HepG2 (cell line): Measurements from ENCODE around the gene SELENOV. TPM values are rescaled to one million over a fixed set of nuclear protein-coding genes. Genes with fewer than 3 reads are reported as not detected.

Source experiments
- CCAR2 ChIP-seq: fragments of 200-400 bp; formaldehyde crosslinking; optimal IDR thresholded peaks from 2 replicates; pipeline ENCODE3; 2018; ENCODE audit warnings: low read depth, mild to moderate bottlenecking, low read length, moderate library complexity
- FOXA3 ChIP-seq: IDR thresholded peaks from 2 replicates; pipeline ENCODE4 v1.6.1; 2016; ENCODE audit warnings: missing genetic modification reagents, missing compliant biosample characterization
- KDM4B ChIP-seq: sonication (generic); formaldehyde crosslinking; IDR thresholded peaks from 2 replicates; pipeline ENCODE4 v1.4.0; 2020; ENCODE audit warnings: missing genetic modification reagents
- NCOA5 ChIP-seq: sonication (generic); formaldehyde crosslinking; IDR thresholded peaks from 2 replicates; pipeline ENCODE4 v1.4.0; 2020; ENCODE audit warnings: missing genetic modification reagents
- PAX8 ChIP-seq: sonication (generic); formaldehyde crosslinking; IDR thresholded peaks from 2 replicates; pipeline ENCODE4 v1.8.0; 2022; ENCODE audit warnings: mild to moderate bottlenecking, missing genetic modification reagents, borderline replicate concordance
- SAP130 ChIP-seq: IDR thresholded peaks from 2 replicates; pipeline ENCODE4 v1.6.1; 2016; ENCODE audit warnings: low read depth
- SIN3B ChIP-seq: fragments of 150-350 bp; IDR thresholded peaks from 2 replicates; pipeline ENCODE4 v1.6.1; 2014; ENCODE audit warnings: low read length
- SIX1 ChIP-seq: sonication (generic); formaldehyde crosslinking; IDR thresholded peaks from 2 replicates; pipeline ENCODE4 v1.4.0; 2020; ENCODE audit warnings: missing genetic modification reagents, borderline replicate concordance
- SMAD1 ChIP-seq: sonication (generic); formaldehyde crosslinking; IDR thresholded peaks from 2 replicates; pipeline ENCODE4 v1.4.0; 2020; ENCODE audit warnings: missing genetic modification reagents, low read depth, mild to moderate bottlenecking, borderline replicate concordance
- TBX3 ChIP-seq: fragments of 450-650 bp; IDR thresholded peaks from 2 replicates; pipeline ENCODE4 v1.6.1; 2017; ENCODE audit warnings: antibody characterized with exemption, mild to moderate bottlenecking, inconsistent platforms, borderline replicate concordance
- ZBTB7A ChIP-seq: sonication (generic); formaldehyde crosslinking; IDR thresholded peaks from 2 replicates; pipeline ENCODE4 v1.8.0; 2022; ENCODE audit warnings: mild to moderate bottlenecking, missing genetic modification reagents
- ZFYVE20 ChIP-seq: sonication (generic); formaldehyde crosslinking; IDR thresholded peaks from 2 replicates; pipeline ENCODE4 v1.8.0; 2023; ENCODE audit warnings: low read depth, mild to moderate bottlenecking, moderate library complexity, missing genetic modification reagents, borderline replicate concordance
- ZNF121 ChIP-seq: sonication (generic); formaldehyde crosslinking; IDR thresholded peaks from 2 replicates; pipeline ENCODE4 v1.5.0; 2020; ENCODE audit warnings: mild to moderate bottlenecking, missing genetic modification reagents
- ZNF772 ChIP-seq: sonication (generic); formaldehyde crosslinking; IDR thresholded peaks from 2 replicates; pipeline ENCODE4 v1.5.0; 2020; ENCODE audit warnings: mild to moderate bottlenecking, missing genetic modification reagents
- ZSCAN30 ChIP-seq: sonication (generic); formaldehyde crosslinking; IDR thresholded peaks from 2 replicates; pipeline ENCODE4 v1.5.0; 2020; ENCODE audit warnings: mild to moderate bottlenecking, missing genetic modification reagents
- polyA plus RNA-seq, 8 experiments: library from polyadenylated mRNA; depleted of rRNA in 3 of 8; stranded (reverse) in 7 of 8; unstranded in 1 of 8; fragments of >200 nt; fragmentation: Illumina TruSeq in 4 of 8; extraction: Trizol in 4 of 8; gene quantifications; 2 replicates each; pipeline versions ENCODE4 v1.2.1 to v1.2.3, GENCODE V29; 2011 to 2016; ENCODE audit warnings: low read depth in 4 of 8, missing spikeins in 1 of 8, mixed read lengths in 1 of 8; ENCODE audit not compliant: insufficient read depth in 1 of 8
- total RNA-seq, 5 experiments: library from RNA; depleted of rRNA; stranded (reverse); fragments of >200 nt; fragmentation: Illumina TruSeq; extraction: Trizol; gene quantifications; 2 replicates each; pipeline ENCODE4 v1.2.3, GENCODE V29; 2016; ENCODE audit warnings: low read depth in 1 of 5
- TF ChIP-seq, protein P1 (sequence below): sonication (generic); formaldehyde crosslinking; IDR thresholded peaks from 2 replicates; pipeline ENCODE4 v1.4.0; 2020; ENCODE audit warnings: missing genetic modification reagents
- TF ChIP-seq, protein P2 (sequence below): sonication (generic); formaldehyde crosslinking; IDR thresholded peaks from 2 replicates; pipeline ENCODE4 v1.4.0; 2020; ENCODE audit warnings: missing genetic modification reagents
- TF ChIP-seq, protein P3 (sequence below): sonication (generic); formaldehyde crosslinking; IDR thresholded peaks from 2 replicates; pipeline ENCODE4 v1.4.0; 2020; ENCODE audit warnings: missing genetic modification reagents
- TF ChIP-seq, protein P4 (sequence below): sonication (generic); formaldehyde crosslinking; IDR thresholded peaks from 2 replicates; pipeline ENCODE4 v1.5.1; 2020; ENCODE audit warnings: mild to moderate bottlenecking, missing genetic modification reagents, moderate library complexity
- TF ChIP-seq, protein P5 (sequence below): sonication (generic); formaldehyde crosslinking; IDR thresholded peaks from 2 replicates; pipeline ENCODE4 v1.4.0; 2020; ENCODE audit warnings: missing genetic modification reagents, mild to moderate bottlenecking, borderline replicate concordance

Gene SELENOV
- total and polyA plus RNA-seq, 2 of the 13 experiments (the other 11 are each of a cell fraction or from before 2014, with no cell fraction given) = not detected

DNA sequence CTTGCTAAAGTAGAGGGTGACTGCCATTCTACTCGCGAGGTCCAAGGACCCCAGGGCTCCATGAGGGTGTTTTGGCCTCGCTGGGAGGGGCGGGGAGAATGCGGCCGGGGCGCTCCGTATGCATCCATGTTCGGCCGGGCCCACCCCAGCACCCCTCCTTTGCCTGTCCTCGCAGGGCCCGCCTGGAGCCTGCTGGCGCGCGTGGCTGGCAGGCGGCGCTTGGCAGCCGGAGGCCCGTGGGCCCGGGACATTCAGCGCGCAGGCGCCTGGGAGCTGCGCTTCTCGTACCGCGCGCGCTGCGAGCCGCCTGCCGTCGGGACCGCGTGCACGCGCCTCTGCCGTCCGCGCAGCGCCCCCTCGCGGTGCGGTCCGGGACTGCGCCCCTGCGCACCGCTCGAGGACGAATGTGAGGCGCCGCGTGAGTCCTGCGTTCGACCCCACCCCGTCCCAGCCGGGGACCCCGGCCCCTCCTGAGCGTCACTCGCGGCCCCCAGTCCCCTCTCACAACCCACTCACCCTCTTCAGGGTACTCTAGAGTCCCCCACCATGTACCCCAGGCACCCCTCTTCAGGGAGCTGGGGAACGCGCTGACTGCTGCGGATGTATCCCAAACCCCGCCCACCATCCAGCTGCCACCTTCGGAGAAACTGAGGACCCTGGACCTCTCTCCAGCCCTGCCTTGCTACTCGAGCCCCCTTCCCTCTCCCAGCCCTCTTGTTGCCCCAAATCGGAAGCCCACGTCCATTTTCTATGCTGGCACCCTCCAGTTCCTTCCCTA lies 12.1 kb upstream of the SELENOV start (continued):
- TF ChIP-seq, protein P1, sequence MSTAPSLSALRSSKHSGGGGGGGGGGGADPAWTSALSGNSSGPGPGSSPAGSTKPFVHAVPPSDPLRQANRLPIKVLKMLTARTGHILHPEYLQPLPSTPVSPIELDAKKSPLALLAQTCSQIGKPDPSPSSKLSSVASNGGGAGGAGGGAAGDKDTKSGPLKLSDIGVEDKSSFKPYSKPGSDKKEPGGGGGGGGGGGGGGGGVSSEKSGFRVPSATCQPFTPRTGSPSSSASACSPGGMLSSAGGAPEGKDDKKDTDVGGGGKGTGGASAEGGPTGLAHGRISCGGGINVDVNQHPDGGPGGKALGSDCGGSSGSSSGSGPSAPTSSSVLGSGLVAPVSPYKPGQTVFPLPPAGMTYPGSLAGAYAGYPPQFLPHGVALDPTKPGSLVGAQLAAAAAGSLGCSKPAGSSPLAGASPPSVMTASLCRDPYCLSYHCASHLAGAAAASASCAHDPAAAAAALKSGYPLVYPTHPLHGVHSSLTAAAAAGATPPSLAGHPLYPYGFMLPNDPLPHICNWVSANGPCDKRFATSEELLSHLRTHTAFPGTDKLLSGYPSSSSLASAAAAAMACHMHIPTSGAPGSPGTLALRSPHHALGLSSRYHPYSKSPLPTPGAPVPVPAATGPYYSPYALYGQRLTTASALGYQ (CRISPR knock-in tag) = peak; percentile 59; the same call in 1 of the 2 replicates
- TF ChIP-seq FOXA3 (CRISPR knock-in tag) (peak; percentile 49; the same call in 1 of the 2 replicates), ZBTB7A (CRISPR knock-in tag) (peak; percentile 93), SIN3B (no peak), PAX8 (CRISPR knock-in tag) (peak; percentile 98; the same call in 1 of the 2 replicates), ZNF121 (no peak; the same call in 1 of the 2 replicates), ZSCAN30 (CRISPR knock-in tag) (no peak), KDM4B (CRISPR knock-in tag) (no peak), SMAD1 (CRISPR knock-in tag) (0 out of 2 replicates have a peak, but pooled peaks have one; percentile 53), NCOA5 (CRISPR knock-in tag) (no peak), CCAR2 (no peak), ZFYVE20 (peak; percentile 99), SAP130 (CRISPR knock-in tag) (peak; percentile 58), SIX1 (no peak), TBX3 (no peak), ZNF772 (peak; percentile 84)
- TF ChIP-seq, protein P2, sequence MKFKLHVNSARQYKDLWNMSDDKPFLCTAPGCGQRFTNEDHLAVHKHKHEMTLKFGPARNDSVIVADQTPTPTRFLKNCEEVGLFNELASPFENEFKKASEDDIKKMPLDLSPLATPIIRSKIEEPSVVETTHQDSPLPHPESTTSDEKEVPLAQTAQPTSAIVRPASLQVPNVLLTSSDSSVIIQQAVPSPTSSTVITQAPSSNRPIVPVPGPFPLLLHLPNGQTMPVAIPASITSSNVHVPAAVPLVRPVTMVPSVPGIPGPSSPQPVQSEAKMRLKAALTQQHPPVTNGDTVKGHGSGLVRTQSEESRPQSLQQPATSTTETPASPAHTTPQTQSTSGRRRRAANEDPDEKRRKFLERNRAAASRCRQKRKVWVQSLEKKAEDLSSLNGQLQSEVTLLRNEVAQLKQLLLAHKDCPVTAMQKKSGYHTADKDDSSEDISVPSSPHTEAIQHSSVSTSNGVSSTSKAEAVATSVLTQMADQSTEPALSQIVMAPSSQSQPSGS (CRISPR knock-in tag) = peak; percentile 31; the same call in 1 of the 2 replicates
- TF ChIP-seq, protein P3, sequence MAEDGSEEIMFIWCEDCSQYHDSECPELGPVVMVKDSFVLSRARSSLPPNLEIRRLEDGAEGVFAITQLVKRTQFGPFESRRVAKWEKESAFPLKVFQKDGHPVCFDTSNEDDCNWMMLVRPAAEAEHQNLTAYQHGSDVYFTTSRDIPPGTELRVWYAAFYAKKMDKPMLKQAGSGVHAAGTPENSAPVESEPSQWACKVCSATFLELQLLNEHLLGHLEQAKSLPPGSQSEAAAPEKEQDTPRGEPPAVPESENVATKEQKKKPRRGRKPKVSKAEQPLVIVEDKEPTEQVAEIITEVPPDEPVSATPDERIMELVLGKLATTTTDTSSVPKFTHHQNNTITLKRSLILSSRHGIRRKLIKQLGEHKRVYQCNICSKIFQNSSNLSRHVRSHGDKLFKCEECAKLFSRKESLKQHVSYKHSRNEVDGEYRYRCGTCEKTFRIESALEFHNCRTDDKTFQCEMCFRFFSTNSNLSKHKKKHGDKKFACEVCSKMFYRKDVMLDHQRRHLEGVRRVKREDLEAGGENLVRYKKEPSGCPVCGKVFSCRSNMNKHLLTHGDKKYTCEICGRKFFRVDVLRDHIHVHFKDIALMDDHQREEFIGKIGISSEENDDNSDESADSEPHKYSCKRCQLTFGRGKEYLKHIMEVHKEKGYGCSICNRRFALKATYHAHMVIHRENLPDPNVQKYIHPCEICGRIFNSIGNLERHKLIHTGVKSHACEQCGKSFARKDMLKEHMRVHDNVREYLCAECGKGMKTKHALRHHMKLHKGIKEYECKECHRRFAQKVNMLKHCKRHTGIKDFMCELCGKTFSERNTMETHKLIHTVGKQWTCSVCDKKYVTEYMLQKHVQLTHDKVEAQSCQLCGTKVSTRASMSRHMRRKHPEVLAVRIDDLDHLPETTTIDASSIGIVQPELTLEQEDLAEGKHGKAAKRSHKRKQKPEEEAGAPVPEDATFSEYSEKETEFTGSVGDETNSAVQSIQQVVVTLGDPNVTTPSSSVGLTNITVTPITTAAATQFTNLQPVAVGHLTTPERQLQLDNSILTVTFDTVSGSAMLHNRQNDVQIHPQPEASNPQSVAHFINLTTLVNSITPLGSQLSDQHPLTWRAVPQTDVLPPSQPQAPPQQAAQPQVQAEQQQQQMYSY = peak; percentile 77; the same call in 1 of the 2 replicates
- TF ChIP-seq, protein P4, sequence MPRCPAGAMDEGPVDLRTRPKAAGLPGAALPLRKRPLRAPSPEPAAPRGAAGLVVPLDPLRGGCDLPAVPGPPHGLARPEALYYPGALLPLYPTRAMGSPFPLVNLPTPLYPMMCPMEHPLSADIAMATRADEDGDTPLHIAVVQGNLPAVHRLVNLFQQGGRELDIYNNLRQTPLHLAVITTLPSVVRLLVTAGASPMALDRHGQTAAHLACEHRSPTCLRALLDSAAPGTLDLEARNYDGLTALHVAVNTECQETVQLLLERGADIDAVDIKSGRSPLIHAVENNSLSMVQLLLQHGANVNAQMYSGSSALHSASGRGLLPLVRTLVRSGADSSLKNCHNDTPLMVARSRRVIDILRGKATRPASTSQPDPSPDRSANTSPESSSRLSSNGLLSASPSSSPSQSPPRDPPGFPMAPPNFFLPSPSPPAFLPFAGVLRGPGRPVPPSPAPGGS (CRISPR knock-in tag) = peak; percentile 100
- TF ChIP-seq, protein P5, sequence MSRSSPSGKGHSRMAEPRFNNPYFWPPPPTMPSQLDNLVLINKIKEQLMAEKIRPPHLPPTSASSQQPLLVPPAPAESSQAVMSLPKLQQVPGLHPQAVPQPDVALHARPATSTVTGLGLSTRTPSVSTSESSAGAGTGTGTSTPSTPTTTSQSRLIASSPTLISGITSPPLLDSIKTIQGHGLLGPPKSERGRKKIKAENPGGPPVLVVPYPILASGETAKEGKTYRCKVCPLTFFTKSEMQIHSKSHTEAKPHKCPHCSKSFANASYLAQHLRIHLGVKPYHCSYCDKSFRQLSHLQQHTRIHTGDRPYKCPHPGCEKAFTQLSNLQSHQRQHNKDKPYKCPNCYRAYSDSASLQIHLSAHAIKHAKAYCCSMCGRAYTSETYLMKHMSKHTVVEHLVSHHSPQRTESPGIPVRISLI = peak; percentile 59
